ENCODE measurements around the gene ARMC12.

DNA sequence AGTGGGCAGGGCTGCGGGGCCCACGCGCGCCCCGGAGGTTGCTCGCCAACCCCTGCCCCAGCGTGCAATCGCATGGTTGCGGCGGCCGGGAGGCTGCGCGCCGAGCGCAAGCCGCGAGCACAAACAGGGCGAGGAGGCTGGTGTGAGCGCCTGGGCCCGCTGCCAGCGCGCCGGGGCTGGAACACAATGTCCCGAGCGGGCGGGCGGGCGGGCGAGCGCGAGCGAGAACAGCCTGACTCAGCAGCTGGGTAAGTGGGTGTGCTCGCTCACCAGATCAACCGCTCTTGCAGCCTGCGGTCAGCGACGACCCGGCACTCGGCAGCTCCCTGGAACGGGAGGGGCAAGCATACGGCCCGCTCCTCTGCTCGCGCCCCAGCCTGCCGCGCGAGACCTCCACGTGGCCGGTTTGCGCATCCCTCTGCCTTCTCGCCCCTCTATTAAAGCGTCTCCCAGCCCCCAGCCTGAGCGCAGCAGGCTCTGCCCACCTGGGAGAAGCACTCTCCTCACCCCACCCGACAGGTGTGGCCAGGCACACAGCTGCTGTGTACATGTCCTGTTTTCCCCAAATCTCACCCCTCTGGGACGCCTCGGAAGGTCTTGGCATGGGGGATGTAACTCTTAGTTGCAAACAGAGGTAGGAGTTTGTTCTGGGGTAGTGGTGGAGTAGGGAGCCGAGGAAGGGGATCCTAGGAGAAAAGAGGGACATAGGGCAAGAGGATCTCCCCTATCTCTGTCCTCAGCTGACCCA is 8.7 kb upstream of the ARMC12 start:
- TF ChIP-seq ZNF274 (IDR thresholded peaks at IDR 0.05; ENCODE audit: low read depth, low read length) (no peak), YY1 (IDR thresholded peaks at IDR 0.05; ENCODE audit: insufficient read depth, insufficient read length) (no peak)

Data from NT2/D1 (cell line).